T-helper 22 cell (primary cell): ENCODE results near the gene RAB3B.
"Not testable (repeated sequence)": the region's sequence is repeated elsewhere in the genome, so short reads cannot be mapped to it uniquely, and the experiment has no call there.

Experiments used
- DNase-seq: peaks from one replicate; pipeline ENCODE4 v3.0.0-alpha.2; 2020; ENCODE audit warnings: low read depth

RAB3B gene

GRCh38 chr1:51919684-51920083 lies 70.8 kb downstream of the RAB3B start:
- DNase-seq, result no peak

- no peak for DNase-seq
Measured at GRCh38 chr1:51916587-51917405, 73.7 kb downstream of the RAB3B start.

DNA sequence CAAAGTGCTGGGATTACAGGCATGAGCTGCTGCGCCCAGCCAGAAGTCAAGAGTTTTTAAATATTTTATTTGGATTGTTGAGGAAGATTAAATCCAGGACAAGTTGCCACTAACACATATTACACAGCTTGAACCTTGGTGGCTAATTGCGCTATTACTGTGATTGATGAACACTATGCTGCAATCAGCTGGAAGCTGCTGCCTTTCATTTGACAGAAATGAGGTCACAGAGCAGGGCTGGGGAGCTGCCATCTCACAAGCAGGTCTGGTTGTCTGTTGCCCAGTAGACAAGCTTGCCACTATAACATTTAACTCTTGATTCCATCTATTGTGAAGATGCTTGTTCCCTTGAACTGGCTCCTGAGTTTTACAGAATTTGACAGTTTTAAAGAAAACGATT lies 74.5 kb downstream of the RAB3B start:
- no peak for DNase-seq

- DNase-seq, result no peak
Measured at GRCh38 chr1:51912881-51913280, 77.6 kb downstream of the RAB3B start.

GRCh38 chr1:51910221-51911000 lies 80.1 kb downstream of the RAB3B start:
- no peak for DNase-seq

DNA sequence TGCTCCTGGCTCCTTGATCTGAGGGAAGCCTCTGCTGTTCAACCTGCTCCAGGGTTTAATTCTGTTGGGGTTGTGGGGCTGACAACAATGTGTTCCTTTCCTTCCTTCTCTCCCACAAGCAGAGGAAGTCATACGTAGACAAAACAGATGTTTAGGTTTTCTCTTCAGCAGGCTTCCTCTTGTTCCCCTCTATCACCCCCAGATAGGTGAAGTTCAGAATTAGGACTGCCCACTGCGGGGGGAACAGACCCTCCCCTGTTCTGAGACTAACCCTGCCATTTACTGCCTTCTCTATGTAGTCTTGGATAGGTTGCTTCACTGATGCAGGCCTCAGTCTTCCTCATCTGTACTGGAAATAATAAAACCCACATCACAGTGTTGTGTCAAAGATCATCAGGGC lies 82.0 kb downstream of the RAB3B start:
- no peak for DNase-seq

GRCh38 chr1:51907079-51907702 lies 83.3 kb downstream of the RAB3B start:
- DNase-seq, result no peak

GRCh38 chr1:51906306-51907078 lies 84.0 kb downstream of the RAB3B start:
- no peak for DNase-seq

DNA sequence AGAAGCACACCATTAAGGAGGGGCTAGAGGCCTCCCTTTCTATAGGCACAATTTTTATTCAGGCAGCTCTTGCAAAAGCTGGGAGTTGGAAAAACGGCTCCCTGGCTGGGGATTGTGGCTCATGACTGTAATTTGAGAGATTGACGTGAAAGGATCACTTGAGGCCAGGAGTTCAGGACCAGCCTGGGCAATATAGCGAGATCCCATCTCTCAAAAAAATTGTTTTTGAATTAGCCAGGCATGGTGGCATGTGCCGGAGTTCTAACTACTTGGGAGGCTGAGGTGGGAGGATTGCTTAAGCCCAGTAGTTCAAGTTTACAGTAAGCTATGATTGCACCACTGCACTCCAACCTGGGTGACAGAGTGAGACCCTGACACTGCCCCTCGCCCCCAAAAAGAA lies 88.0 kb downstream of the RAB3B start:
- DNase-seq, result no peak

DNA sequence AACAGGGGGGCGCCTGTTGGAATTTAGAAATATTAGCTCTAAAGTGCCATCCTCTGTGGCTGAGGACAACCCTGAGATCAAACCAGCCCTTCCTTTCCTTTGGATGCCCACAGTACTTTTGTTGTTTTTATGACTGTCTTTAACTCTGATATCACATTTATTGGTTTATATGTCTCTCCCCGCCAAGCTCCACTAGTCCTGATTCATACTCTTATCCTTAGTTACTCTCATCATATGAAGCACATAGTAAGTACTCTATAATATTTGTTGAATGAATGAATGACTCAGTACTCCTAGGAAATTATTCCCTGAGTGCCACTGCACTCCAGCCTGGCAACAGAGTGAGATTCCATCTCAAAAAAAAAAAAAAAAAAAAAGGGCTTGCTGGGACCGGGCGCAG lies 89.3 kb downstream of the RAB3B start:
- no peak for DNase-seq

DNA sequence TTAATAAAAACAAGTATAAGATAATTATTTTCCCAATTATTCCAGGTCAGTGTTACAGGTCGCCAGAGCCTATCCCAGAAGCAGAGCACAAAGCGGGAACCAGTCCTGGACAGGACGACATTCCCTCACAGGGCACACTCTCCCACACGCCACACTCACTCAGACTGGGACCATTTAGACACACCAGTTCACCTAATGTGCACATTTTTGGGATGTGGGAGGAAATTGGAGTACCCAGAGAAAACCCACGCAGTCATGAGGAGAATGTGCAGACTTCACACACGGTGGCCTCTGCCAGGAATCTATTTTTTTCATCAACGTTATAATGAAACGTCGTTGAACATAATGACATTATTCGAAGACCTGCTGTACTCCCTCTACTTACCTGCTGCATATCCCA lies 91.5 kb downstream of the RAB3B start:
- DNase-seq, result no peak

GRCh38 chr1:51898090-51898734 lies 92.3 kb downstream of the RAB3B start:
- no peak for DNase-seq

GRCh38 chr1:51897699-51898031 lies 92.8 kb downstream of the RAB3B start:
- no peak for DNase-seq

- not testable (repeated sequence) for DNase-seq
Measured at GRCh38 chr1:51894748-51895147, 95.8 kb downstream of the RAB3B start.

DNA sequence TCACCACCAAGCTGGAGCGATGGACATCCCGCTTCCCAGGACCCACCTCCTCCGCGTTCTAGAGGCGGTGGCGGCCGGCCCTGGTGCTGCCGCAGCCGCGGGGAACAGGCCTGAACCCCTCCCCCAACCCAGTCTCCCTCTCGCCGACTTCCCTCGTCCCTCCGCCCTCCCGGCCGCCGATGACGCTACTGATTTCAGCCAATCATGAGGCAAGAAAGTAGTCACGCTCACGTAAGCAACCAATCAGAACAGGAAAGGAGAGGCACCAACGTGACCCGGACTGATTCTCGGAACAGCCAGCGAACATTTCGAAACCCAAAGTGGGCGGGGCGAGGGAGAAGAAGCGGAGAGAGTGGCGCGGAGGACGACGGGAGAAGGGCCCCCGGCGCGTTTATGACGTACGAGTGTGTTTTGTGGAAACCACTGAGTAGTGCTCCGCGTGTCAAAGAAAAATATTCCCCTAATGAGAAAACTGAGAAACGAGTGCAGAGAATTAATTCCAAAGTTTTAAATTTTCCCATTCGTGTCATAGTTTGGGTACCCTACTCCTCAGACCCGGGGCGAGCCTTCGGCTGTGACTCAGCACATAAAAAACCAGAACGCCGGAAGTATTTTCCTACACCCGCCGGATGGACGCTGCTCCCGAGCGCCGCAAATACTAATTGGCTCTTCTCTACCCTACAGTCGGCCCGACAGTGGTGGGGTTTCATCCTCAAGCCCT lies 111.7 kb downstream of the RAB3B start, which contains the start of gene NRDC:
Gene NRDC, minus strand, starts transcription at position 112 of the 721 bp plus-strand sequence. CDS start 112 bp downstream, outside the sequence.
- DNase-seq, result peak; percentile 99

GRCh38 chr1:51878308-51878615 lies 112.2 kb downstream of the RAB3B start:
- DNase-seq, result no peak

- DNase-seq, result no peak
Measured at GRCh38 chr1:51877434-51878307, 112.8 kb downstream of the RAB3B start.

DNA sequence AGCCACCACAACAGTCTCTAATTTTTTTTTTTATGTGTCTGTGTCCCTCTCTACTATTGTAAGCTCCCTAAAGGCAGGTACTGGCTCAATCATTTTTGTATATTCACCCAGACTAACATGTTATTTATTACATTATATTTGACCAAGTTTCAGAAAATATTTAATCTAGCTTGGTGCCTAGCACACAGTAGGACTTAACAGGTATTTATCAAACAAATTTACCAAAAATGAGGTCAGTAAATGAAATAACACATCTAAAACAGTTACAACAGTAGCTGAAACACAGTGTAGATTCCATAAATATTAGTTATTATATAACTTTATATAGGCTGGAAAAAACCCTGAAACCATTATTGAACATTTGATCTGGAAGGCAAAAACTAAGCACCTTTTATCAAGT lies 114.7 kb downstream of the RAB3B start:
- no peak for DNase-seq

GRCh38 chr1:51875291-51875772 lies 115.2 kb downstream of the RAB3B start:
- DNase-seq, result no peak

DNA sequence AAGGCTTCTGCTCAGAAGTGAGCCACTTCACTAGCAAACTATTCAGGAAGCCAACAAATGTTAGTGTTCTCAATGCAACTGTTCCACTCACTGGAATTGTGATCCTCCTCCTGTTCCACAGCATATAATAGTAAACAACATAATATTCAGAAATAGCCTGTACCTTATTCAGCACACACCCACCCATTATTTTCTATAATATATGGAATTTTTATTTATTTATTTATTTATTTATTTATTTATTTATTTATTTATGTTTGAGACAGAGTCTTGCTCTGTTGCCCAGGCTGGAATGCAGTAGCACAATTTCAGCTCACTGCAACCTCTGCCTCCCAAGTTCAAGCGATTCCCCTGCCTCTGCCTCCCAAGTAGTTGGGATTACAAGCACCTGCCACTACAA lies 117.2 kb downstream of the RAB3B start:
- DNase-seq, result not testable (repeated sequence)
